ENCODE data around the gene PLPP3. TPM values are rescaled to one million over a fixed set of nuclear protein-coding genes. Genes with fewer than 3 reads are reported as not detected.

The PLPP3 gene
- total RNA-seq, 2 experiments from 2014 or later, result not detected

- H3K9me3 Mint-ChIP-seq, result no peaks in the 10 kb centered on the region
- ATAC-seq (no peak), DNase-seq (no peak)
- no peak overlapping the region for H3K27ac Mint-ChIP-seq
- ChIA-PET POLR2A (no interaction called here), CTCF (no interaction called here)
- peaks cover 6% of the 10 kb centered on the region for H3K4me1 Mint-ChIP-seq (ENCODE audit: low read depth)
- no peaks in the 10 kb centered on the region for H3K27me3 Mint-ChIP-seq
- no peaks in the 10 kb centered on the region for H3K36me3 Mint-ChIP-seq (ENCODE audit: low read depth)
- intact Hi-C loops (cut with micrococcal nuclease), result no loop called here
- H3K4me3 Mint-ChIP-seq, result no peak overlapping the region
- no peak for TF ChIP-seq CTCF (IDR thresholded peaks at IDR 0.05)
Observed at GRCh38 chr1:56527548-56528302, 51.6 kb downstream of the PLPP3 start.

GRCh38 chr1:56526571-56527174 is 52.7 kb downstream of the PLPP3 start:
- Mint-ChIP-seq H3K36me3 (ENCODE audit: low read depth) (no peaks in the 10 kb centered on the region), H3K9me3 (no peaks in the 10 kb centered on the region), H3K27ac (no peak overlapping the region), H3K4me1 (ENCODE audit: low read depth) (peaks cover 6% of the 10 kb centered on the region), H3K27me3 (no peaks in the 10 kb centered on the region), H3K4me3 (no peak overlapping the region)
- DNase-seq (peak; percentile 2), ATAC-seq (no peak)
- TF ChIP-seq CTCF (IDR thresholded peaks at IDR 0.05), result no peak
- POLR2A ChIA-PET, result no interaction called here
- CTCF ChIA-PET, result no interaction called here
- intact Hi-C loops (cut with micrococcal nuclease), result no loop called here

- H3K4me3 Mint-ChIP-seq, result no peak overlapping the region
- peaks cover 6% of the 10 kb centered on the region for H3K4me1 Mint-ChIP-seq (ENCODE audit: low read depth)
- no peak for TF ChIP-seq CTCF (IDR thresholded peaks at IDR 0.05)
- peak; percentile 58 for ATAC-seq
- no peaks in the 10 kb centered on the region for H3K9me3 Mint-ChIP-seq
- POLR2A ChIA-PET, result no interaction called here
- no peaks in the 10 kb centered on the region for H3K27me3 Mint-ChIP-seq
- intact Hi-C loops (cut with micrococcal nuclease), result no loop called here
- CTCF ChIA-PET, result no interaction called here
- H3K36me3 Mint-ChIP-seq (ENCODE audit: low read depth), result no peaks in the 10 kb centered on the region
- H3K27ac Mint-ChIP-seq, result no peak overlapping the region
- DNase-seq, result peak; percentile 33
Observed at GRCh38 chr1:56525489-56526041, 53.8 kb downstream of the PLPP3 start.

GRCh38 chr1:56524263-56524662 is 55.1 kb downstream of the PLPP3 start:
- peaks cover 6% of the 10 kb centered on the region for H3K4me1 Mint-ChIP-seq (ENCODE audit: low read depth)
- no peak for TF ChIP-seq CTCF (IDR thresholded peaks at IDR 0.05)
- POLR2A ChIA-PET, result no interaction called here
- CTCF ChIA-PET, result no interaction called here
- no peak overlapping the region for H3K27ac Mint-ChIP-seq
- no peaks in the 10 kb centered on the region for H3K36me3 Mint-ChIP-seq (ENCODE audit: low read depth)
- DNase-seq, result no peak
- no peak overlapping the region for H3K4me3 Mint-ChIP-seq
- intact Hi-C loops (cut with micrococcal nuclease), result no loop called here
- no peak for ATAC-seq
- H3K9me3 Mint-ChIP-seq, result no peaks in the 10 kb centered on the region
- H3K27me3 Mint-ChIP-seq, result no peaks in the 10 kb centered on the region

GRCh38 chr1:56522680-56523079 is 56.7 kb downstream of the PLPP3 start:
- ATAC-seq (no peak), DNase-seq (no peak)
- Mint-ChIP-seq H3K27me3 (no peaks in the 10 kb centered on the region), H3K4me3 (no peak overlapping the region), H3K27ac (no peak overlapping the region), H3K36me3 (ENCODE audit: low read depth) (no peaks in the 10 kb centered on the region), H3K9me3 (no peaks in the 10 kb centered on the region), H3K4me1 (ENCODE audit: low read depth) (peaks cover 6% of the 10 kb centered on the region)
- POLR2A ChIA-PET, result interaction anchor here (0.6 kb wide), 1 partner anchor 64 kb away, joined by 5 read pairs; no protein-coding TSS in a partner anchor
- CTCF ChIA-PET, result no interaction called here
- no peak for TF ChIP-seq CTCF (IDR thresholded peaks at IDR 0.05)
- intact Hi-C loops (cut with micrococcal nuclease), result no loop called here
